ENCODE data around the gene GNA15. TPM values are rescaled to one million over a fixed set of nuclear protein-coding genes. Genes with fewer than 3 reads are reported as not detected.

The GNA15 gene
- total RNA-seq, 3 donors from 2014 or later (not counting 1 experiment from before 2014, with no cell fraction given) = 3.9 to 10.4 (median 8.4) TPM

DNA sequence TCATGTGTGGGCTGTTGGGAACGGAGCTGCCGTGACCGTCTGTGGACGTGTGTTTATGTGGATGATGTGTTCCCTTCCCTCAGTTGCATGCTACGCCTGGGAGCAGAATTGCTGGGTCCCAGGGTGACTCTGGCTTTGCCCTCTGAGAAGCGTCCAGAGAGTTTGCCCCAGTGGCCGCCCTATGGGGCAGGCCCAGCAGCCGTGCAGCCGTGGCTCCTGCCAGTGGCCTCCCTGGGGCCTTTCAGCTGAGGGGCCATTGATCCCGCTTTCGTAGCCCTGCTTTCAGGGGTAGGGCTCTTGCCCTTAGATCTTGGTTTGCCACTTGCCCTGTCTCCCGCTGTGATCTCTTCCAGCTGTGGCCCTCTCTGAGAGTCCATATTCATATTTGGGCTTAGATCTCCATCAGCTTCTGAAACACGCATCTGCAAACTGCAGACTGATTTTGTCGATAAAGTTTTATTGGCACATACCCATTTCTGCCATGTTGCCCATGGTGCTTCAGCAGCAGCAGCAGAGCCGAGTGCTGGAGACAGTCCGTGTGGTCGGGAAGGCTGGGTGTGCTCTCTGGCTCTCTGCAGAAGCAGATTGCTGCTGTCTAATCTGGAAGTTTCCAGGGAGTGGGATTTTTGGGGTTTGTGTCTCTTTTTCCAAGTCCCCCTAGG is 24.1 kb upstream of the GNA15 start:
- Histone ChIP-seq H3K36me3 (ENCODE audit: control insufficient read depth, insufficient read depth, low read length) (no peaks in the 10 kb centered on the region), H3K27me3 (ENCODE audit: control insufficient read depth, insufficient read depth, low read length) (no peaks in the 10 kb centered on the region), H3K9me3 (ENCODE audit: control insufficient read depth, insufficient read depth, low read length) (no peaks in the 10 kb centered on the region), H3K4me3 (ENCODE audit: low read length) (no peak overlapping the region), H3K4me1 (ENCODE audit: control insufficient read depth, insufficient read depth, low read length) (peaks cover 3% of the 10 kb centered on the region), H3K27ac (ENCODE audit: low read length) (no peak overlapping the region)
- no peak overlapping the region for H3K4me3 Mint-ChIP-seq
- TF ChIP-seq, protein P1, sequence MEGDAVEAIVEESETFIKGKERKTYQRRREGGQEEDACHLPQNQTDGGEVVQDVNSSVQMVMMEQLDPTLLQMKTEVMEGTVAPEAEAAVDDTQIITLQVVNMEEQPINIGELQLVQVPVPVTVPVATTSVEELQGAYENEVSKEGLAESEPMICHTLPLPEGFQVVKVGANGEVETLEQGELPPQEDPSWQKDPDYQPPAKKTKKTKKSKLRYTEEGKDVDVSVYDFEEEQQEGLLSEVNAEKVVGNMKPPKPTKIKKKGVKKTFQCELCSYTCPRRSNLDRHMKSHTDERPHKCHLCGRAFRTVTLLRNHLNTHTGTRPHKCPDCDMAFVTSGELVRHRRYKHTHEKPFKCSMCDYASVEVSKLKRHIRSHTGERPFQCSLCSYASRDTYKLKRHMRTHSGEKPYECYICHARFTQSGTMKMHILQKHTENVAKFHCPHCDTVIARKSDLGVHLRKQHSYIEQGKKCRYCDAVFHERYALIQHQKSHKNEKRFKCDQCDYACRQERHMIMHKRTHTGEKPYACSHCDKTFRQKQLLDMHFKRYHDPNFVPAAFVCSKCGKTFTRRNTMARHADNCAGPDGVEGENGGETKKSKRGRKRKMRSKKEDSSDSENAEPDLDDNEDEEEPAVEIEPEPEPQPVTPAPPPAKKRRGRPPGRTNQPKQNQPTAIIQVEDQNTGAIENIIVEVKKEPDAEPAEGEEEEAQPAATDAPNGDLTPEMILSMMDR (IDR thresholded peaks at IDR 0.05) = no peak
- peaks cover 0 to 4% of the 10 kb centered on the region in 2 donors for H3K4me1 Mint-ChIP-seq
- H3K36me3 Mint-ChIP-seq = no peaks in the 10 kb centered on the region
- no peaks in the 10 kb centered on the region for H3K9me3 Mint-ChIP-seq
- ATAC-seq (no peak), DNase-seq (no peak)
- 95% methylated on average over 17 of the region's 17 CpGs for WGBS (ENCODE audit: insufficient coverage)
- H3K27me3 Mint-ChIP-seq (ENCODE audit: low read depth in 2 of 2) = peaks cover 3 to 6% of the 10 kb centered on the region in 2 donors
- H3K27ac Mint-ChIP-seq = no peak overlapping the region
- intact Hi-C loops (cut with micrococcal nuclease) = no loop called here

DNA sequence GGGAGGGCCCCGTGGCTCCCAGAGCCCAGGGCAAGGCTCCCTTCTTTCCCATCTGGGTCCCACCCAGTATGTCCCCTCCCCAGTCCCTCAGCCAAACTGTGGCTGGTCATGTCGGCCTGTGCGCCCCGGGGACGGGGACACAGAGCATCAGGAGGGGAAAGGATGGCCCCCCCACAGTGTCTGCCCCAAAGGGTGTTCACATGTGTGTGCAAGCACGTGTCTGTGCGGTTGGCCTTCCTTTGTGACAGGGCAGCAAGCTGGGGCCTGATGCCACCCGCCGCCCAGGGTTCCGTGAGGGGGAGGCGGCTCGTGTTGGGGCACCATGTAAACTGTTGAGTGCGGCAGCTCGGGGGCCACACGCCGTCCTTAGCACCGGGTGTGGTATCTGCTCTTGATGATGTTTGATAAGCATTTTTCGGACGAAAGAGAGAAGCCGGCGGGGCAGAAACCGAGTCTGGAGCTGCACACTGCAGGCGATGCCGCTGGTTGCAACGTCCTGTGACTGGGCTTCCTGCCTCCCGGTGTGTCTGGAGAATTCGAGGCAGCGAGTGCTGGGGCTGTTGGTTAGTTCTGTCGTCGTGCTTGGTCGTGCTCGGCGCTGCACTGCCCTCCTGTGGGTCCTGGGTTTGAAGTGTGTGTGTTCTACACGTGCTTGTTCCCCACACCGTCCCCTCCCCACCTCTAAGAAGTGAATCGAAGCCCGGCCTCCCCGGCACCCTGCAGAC is 23.3 kb upstream of the GNA15 start:
- Histone ChIP-seq H3K36me3 (ENCODE audit: control insufficient read depth, insufficient read depth, low read length) (no peaks in the 10 kb centered on the region), H3K27ac (ENCODE audit: low read length) (no peak overlapping the region), H3K9me3 (ENCODE audit: control insufficient read depth, insufficient read depth, low read length) (no peaks in the 10 kb centered on the region), H3K27me3 (ENCODE audit: control insufficient read depth, insufficient read depth, low read length) (no peaks in the 10 kb centered on the region), H3K4me1 (ENCODE audit: control insufficient read depth, insufficient read depth, low read length) (peaks cover 3% of the 10 kb centered on the region), H3K4me3 (ENCODE audit: low read length) (no peak overlapping the region)
- intact Hi-C loops (cut with micrococcal nuclease) = no loop called here
- Mint-ChIP-seq H3K36me3 (no peaks in the 10 kb centered on the region), H3K27ac (no peak overlapping the region), H3K4me1 (peaks cover 0 to 4% of the 10 kb centered on the region in 2 donors), H3K27me3 (ENCODE audit: low read depth in 2 of 2) (peaks cover 3 to 6% of the 10 kb centered on the region in 2 donors), H3K4me3 (no peak overlapping the region), H3K9me3 (no peaks in the 10 kb centered on the region)
- ATAC-seq (no peak), DNase-seq (no peak)
- TF ChIP-seq, protein P1 (IDR thresholded peaks at IDR 0.05) = no peak
- 89% methylated on average over 38 of the region's 38 CpGs for WGBS (ENCODE audit: insufficient coverage)

DNA sequence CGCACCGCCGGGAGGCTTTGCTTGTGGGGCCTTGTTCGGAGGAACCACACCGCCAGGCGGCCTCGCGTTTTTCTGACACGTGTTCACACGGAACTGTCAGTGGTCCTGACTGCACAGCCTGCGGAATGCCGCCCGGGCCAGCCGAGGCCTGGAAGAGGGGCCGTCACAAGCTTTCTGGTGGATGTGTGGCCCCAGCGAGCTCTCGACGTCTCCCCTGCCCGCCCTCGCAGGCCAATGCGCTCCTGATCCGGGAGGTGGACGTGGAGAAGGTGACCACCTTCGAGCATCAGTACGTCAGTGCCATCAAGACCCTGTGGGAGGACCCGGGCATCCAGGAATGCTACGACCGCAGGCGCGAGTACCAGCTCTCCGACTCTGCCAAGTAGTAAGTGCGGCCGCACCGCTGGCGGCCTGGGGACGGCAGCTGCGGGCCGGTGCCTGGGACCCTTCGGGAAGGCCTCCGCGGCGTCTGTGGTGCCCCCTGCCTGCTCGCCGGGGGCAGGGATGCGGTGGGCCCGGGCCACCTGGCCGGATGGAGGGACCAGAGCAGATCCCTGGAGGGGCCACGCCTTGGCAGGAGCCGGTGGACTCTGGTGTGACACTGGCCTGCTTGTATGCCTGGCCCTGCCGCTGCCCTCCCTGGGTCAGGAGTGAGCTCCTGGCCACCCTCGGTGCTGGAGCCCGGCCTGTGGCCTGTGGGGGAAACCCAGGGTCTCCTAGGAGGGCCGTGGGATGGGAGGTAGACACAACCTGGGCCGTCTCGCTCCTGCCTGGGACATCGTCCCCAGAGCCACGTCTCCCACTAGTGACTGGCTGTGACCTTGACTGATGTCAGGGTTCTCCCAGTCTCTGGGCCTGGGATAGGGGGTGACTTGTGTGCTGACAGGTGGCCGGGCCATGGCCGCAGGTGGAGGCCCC is 22.5 kb upstream of the GNA15 start:
- Mint-ChIP-seq H3K27me3 (ENCODE audit: low read depth in 2 of 2) (peaks cover 3 to 6% of the 10 kb centered on the region in 2 donors), H3K27ac (no peak overlapping the region), H3K36me3 (no peaks in the 10 kb centered on the region), H3K9me3 (no peaks in the 10 kb centered on the region), H3K4me1 (peaks cover 0 to 4% of the 10 kb centered on the region in 2 donors), H3K4me3 (no peak overlapping the region)
- TF ChIP-seq, protein P1 (IDR thresholded peaks at IDR 0.05) = no peak
- no peak overlapping the region for H3K27ac ChIP-seq (ENCODE audit: low read length)
- intact Hi-C loops (cut with micrococcal nuclease) = no loop called here
- H3K4me1 ChIP-seq (ENCODE audit: control insufficient read depth, insufficient read depth, low read length) = peaks cover 3% of the 10 kb centered on the region
- H3K4me3 ChIP-seq (ENCODE audit: low read length) = no peak overlapping the region
- 92% methylated on average over 59 of the region's 59 CpGs for WGBS (ENCODE audit: insufficient coverage)
- ATAC-seq = no peak
- no peaks in the 10 kb centered on the region for H3K9me3 ChIP-seq (ENCODE audit: control insufficient read depth, insufficient read depth, low read length)
- no peaks in the 10 kb centered on the region for H3K36me3 ChIP-seq (ENCODE audit: control insufficient read depth, insufficient read depth, low read length)
- no peaks in the 10 kb centered on the region for H3K27me3 ChIP-seq (ENCODE audit: control insufficient read depth, insufficient read depth, low read length)
- no peak for DNase-seq

All from natural killer cell (primary cell).